Thymus (tissue), 11 donors: ENCODE data around the gene FCRL3. TPM values are rescaled to one million over a fixed set of nuclear protein-coding genes. Genes with fewer than 3 reads are reported as not detected.

Experiments used
- DNase-seq, 9 donors: peaks; one replicate each; pipeline ENCODE4 v3.0.0-alpha.2; 2013; ENCODE audit warnings: low spot score in 9 of 9, low read depth in 6 of 9, missing footprints in 1 of 9
- H3K27ac ChIP-seq, 2 donors: one replicate each; pipeline ENCODE4 v1.5.1; 2013; ENCODE audit warnings: control low read depth in 1 of 2, low read depth in 1 of 2, low read length in 1 of 2, mild to moderate bottlenecking in 1 of 2, moderate library complexity in 1 of 2
- H3K27me3 ChIP-seq, 2 donors: one replicate each; pipeline ENCODE4 v1.5.1; 2013; ENCODE audit warnings: low read length in 1 of 2; ENCODE audit not compliant: control insufficient read depth in 2 of 2, insufficient read depth in 1 of 2
- H3K36me3 ChIP-seq, 2 donors: one replicate each; pipeline ENCODE4 v1.5.1; 2013; ENCODE audit warnings: low read length in 1 of 2, mild to moderate bottlenecking in 1 of 2, moderate library complexity in 1 of 2; ENCODE audit not compliant: control insufficient read depth in 2 of 2, insufficient read depth in 2 of 2
- H3K4me1 ChIP-seq, 2 donors: one replicate each; pipeline ENCODE4 v1.5.1; 2013; ENCODE audit warnings: low read length in 2 of 2; ENCODE audit not compliant: control insufficient read depth in 2 of 2, insufficient read depth in 2 of 2
- H3K4me3 ChIP-seq, 2 donors: one replicate each; pipeline ENCODE4 v1.5.1; 2013; ENCODE audit warnings: low read length in 2 of 2, control low read depth in 1 of 2, mild to moderate bottlenecking in 1 of 2
- H3K9me3 ChIP-seq, 2 donors: one replicate each; pipeline ENCODE4 v1.5.1; 2013; ENCODE audit warnings: low read length in 1 of 2, mild to moderate bottlenecking in 1 of 2; ENCODE audit not compliant: control insufficient read depth in 2 of 2, insufficient read depth in 1 of 2
- WGBS: extraction: QIAGEN DNeasy Blood & Tissue Kit; methylation state at CpG from one replicate; pipeline ENCODE4 v1.1.7; 2013; 5-methylcytosine and 5-hydroxymethylcytosine counted together
- polyA plus RNA-seq: library from polyadenylated mRNA; stranded (reverse); fragments of 200-250 nt; gene quantifications from one replicate; pipeline ENCODE4 v1.2.3, GENCODE V29; 2013
- total RNA-seq: library from RNA; stranded (reverse); fragments of 120-200 nt; gene quantifications from one replicate; pipeline ENCODE4 v1.2.4, GENCODE V29; 2013
- donor health status: healthy.

Gene FCRL3
- total and polyA plus RNA-seq, 2 donors: 2.5 to 2.8 TPM

- H3K4me3 ChIP-seq: no peak overlapping the region
- WGBS: 89% methylated on average over 4 of the region's 4 CpGs
- H3K36me3 ChIP-seq: no peaks in the 10 kb centered on the region
- no peak overlapping the region for H3K27ac ChIP-seq
- H3K9me3 ChIP-seq: no peaks in the 10 kb centered on the region
- H3K4me1 ChIP-seq: no peaks in the 10 kb centered on the region
- DNase-seq: no peak
- no peaks in the 10 kb centered on the region for H3K27me3 ChIP-seq
Measured at GRCh38 chr1:157695417-157695816, 5.2 kb downstream of the FCRL3 start.

GRCh38 chr1:157691285-157691920 lies 9.2 kb downstream of the FCRL3 start:
- Histone ChIP-seq H3K36me3 (no peaks in the 10 kb centered on the region), H3K4me1 (no peaks in the 10 kb centered on the region), H3K4me3 (no peak overlapping the region), H3K27ac (no peak overlapping the region), H3K9me3 (no peaks in the 10 kb centered on the region), H3K27me3 (no peaks in the 10 kb centered on the region)
- WGBS: 49% methylated on average over 5 of the region's 5 CpGs
- DNase-seq: peak in 3 of 9 donors; percentile 4 to 31 (median 12)

DNA sequence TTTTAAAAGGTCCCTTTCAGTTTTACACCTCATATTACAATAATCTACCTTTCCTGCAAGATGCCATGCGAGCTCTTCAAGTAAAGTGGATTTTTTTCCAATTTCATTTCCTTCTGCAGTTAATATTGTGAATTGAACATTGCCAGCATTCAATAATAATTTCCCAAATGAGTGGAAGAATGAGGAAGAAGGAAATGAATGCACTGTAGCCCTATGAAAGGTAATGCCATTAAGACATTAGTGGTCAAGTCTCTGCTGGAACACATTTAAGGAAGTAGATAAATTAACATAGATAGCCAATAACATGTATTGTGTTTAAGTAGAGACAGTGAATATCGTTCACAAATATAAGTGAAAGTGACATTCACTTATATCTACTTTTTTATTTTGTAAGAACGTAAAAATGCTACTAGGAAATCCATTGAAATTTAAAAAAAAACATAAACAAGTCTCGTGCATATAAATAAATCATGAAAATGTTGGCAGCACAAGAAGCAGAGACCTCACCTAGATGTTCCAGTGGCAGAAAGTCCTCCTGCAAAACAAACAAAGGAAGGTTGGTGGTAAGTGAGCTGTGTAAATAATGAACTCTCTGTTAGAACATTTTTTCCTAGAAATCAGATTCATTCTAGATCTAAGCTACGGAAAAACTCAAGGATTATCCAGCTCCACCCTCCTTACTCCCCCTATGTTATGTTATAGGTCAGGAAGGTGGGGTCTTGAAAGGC lies 17.7 kb downstream of the FCRL3 start:
- no peak for DNase-seq
- Histone ChIP-seq H3K27me3 (no peaks in the 10 kb centered on the region), H3K36me3 (no peaks in the 10 kb centered on the region), H3K27ac (no peak overlapping the region), H3K4me1 (no peaks in the 10 kb centered on the region), H3K9me3 (no peaks in the 10 kb centered on the region), H3K4me3 (no peak overlapping the region)
- 87% methylated on average over 5 of the region's 5 CpGs for WGBS

- Histone ChIP-seq H3K4me3 (no peak overlapping the region), H3K4me1 (no peaks in the 10 kb centered on the region), H3K36me3 (no peaks in the 10 kb centered on the region), H3K27me3 (no peaks in the 10 kb centered on the region), H3K9me3 (peaks cover 0 to 7% of the 10 kb centered on the region in 2 donors), H3K27ac (no peak overlapping the region)
- no peak for DNase-seq
- 75% methylated on average over 4 of the region's 4 CpGs for WGBS
Measured at GRCh38 chr1:157678721-157679120, 21.8 kb downstream of the FCRL3 start.

- Histone ChIP-seq H3K9me3 (peaks cover 0 to 7% of the 10 kb centered on the region in 2 donors), H3K27me3 (no peaks in the 10 kb centered on the region), H3K36me3 (no peaks in the 10 kb centered on the region), H3K4me1 (no peaks in the 10 kb centered on the region), H3K27ac (no peak overlapping the region), H3K4me3 (no peak overlapping the region)
- DNase-seq: no peak
- 91% methylated on average over 1 of the region's 1 CpG for WGBS
Measured at GRCh38 chr1:157673008-157673407, 27.6 kb downstream of the FCRL3 start.

DNA sequence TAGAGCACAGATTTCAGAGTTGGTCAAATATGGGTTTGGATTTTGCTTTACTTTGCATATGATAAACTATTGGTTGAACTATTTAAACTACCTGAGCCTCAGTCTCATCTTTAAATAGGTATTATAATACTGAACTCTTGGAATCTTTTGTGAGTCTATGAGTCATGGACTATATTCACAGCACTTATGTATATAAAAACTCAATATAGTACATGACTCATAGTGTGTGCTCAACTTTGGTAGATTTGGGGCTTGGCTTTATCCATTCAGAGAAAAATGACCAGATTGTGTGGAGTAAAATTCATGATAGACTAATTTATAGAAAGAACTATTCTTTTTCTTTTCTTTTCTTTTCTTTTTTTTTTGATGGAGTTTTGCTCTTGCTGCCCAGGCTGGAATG lies 28.7 kb downstream of the FCRL3 start:
- Histone ChIP-seq H3K27ac (no peak overlapping the region), H3K27me3 (no peaks in the 10 kb centered on the region), H3K36me3 (no peaks in the 10 kb centered on the region), H3K9me3 (peaks cover 0 to 7% of the 10 kb centered on the region in 2 donors), H3K4me3 (no peak overlapping the region), H3K4me1 (no peaks in the 10 kb centered on the region)
- DNase-seq: no peak

DNA sequence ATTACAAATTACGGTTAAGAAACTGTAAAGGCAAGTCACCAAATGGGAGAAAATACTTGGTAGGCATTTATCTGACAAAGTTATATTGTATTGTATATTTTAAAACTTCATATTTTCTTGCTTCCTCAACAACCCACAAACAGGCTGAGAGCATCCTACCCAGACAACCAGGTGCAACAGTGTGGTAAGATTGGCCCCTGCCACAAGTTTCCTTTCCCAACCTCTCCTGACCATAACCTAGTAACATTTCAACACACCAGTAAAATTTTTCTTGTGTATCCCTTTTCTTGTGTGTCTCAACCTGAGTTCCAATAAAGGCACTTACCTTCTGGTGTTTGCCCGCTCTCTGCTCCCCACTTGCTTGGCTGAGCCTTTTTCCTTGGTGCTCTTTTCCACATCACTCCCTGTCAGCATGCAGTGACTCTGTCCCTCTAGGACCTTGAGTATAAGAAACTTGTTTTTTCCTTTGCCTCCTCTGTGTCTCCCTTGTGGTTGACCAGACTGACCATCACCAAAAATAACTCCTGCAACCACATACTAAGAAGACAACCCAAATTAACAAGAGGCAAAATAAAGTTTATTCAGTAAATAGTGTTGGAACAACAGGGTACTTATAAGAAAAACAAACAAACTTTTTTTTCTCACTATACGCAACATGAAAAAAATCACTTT lies 40.9 kb downstream of the FCRL3 start:
- H3K27ac ChIP-seq: peak overlapping the region in 1 of 2 donors; percentile 68
- no peaks in the 10 kb centered on the region for H3K27me3 ChIP-seq
- no peaks in the 10 kb centered on the region for H3K36me3 ChIP-seq
- 44% methylated on average over 3 of the region's 3 CpGs for WGBS
- peaks cover 0 to 5% of the 10 kb centered on the region in 2 donors for H3K4me1 ChIP-seq
- peak in 5 of 9 donors; percentile 15 to 63 (median 21) for DNase-seq
- H3K9me3 ChIP-seq: peaks cover 0 to 2% of the 10 kb centered on the region in 2 donors
- no peak overlapping the region for H3K4me3 ChIP-seq

GRCh38 chr1:157658571-157658970 lies 42.0 kb downstream of the FCRL3 start:
- WGBS: 97% methylated on average over 3 of the region's 3 CpGs
- Histone ChIP-seq H3K36me3 (no peaks in the 10 kb centered on the region), H3K9me3 (peaks cover 0 to 2% of the 10 kb centered on the region in 2 donors), H3K27ac (no peak overlapping the region), H3K4me3 (no peak overlapping the region), H3K27me3 (no peaks in the 10 kb centered on the region), H3K4me1 (peaks cover 2 to 8% of the 10 kb centered on the region in 2 donors)
- DNase-seq: no peak

- no peaks in the 10 kb centered on the region for H3K9me3 ChIP-seq
- 64% methylated on average over 3 of the region's 3 CpGs for WGBS
- no peaks in the 10 kb centered on the region for H3K27me3 ChIP-seq
- no peak for DNase-seq
- peaks cover 5 to 8% of the 10 kb centered on the region in 2 donors for H3K4me1 ChIP-seq
- peak overlapping the region in 1 of 2 donors; percentile 42 for H3K27ac ChIP-seq
- H3K36me3 ChIP-seq: no peaks in the 10 kb centered on the region
- H3K4me3 ChIP-seq: no peak overlapping the region
Measured at GRCh38 chr1:157653494-157653873, 47.1 kb downstream of the FCRL3 start.
